Calu3 (cell line): ENCODE results near the gene CUL4B. TPM values are rescaled to one million over a fixed set of nuclear protein-coding genes. Genes with fewer than 3 reads are reported as not detected.
"Not testable (repeated sequence)": the region's sequence is repeated elsewhere in the genome, so short reads cannot be mapped to it uniquely, and the experiment has no call there.

Source experiments
- BruUV-seq: library from RNA; stranded (reverse); fragments of 400-500 nt; replicated peaks from 2 replicates; lab custom pipeline; 2021; lab: Mats Ljungman, UMichigan
- CTCF ChIA-PET: fragments of 300-600 bp; sonication (Branson Sonifier 250); formaldehyde crosslinking; loops from one replicate; lab custom pipeline; 2022; ENCODE audit warnings: antibody characterized with exemption; lab: Charles Lee
- DNase-seq: peaks from one replicate; pipeline ENCODE4 v3.0.0; 2022
- H3K27ac Mint-ChIP-seq: one replicate; pipeline ENCODE4 v1.8.0; 2022; ENCODE audit warnings: mixed read lengths; ENCODE audit not compliant: unreplicated experiment
- H3K27me3 Mint-ChIP-seq: one replicate; pipeline ENCODE4 v1.8.0; 2022; ENCODE audit warnings: mixed read lengths; ENCODE audit not compliant: unreplicated experiment
- H3K36me3 Mint-ChIP-seq: one replicate; pipeline ENCODE4 v1.8.0; 2022; ENCODE audit warnings: mild to moderate bottlenecking, moderate library complexity, mixed read lengths; ENCODE audit not compliant: insufficient read depth, unreplicated experiment
- H3K4me1 Mint-ChIP-seq: one replicate; pipeline ENCODE4 v1.8.0; 2022; ENCODE audit warnings: mild to moderate bottlenecking, low read depth, mixed read lengths; ENCODE audit not compliant: unreplicated experiment
- H3K4me3 Mint-ChIP-seq: one replicate; pipeline ENCODE4 v1.8.0; 2022; ENCODE audit warnings: mild to moderate bottlenecking, low read depth, moderate library complexity, mixed read lengths; ENCODE audit not compliant: unreplicated experiment
- H3K9me3 Mint-ChIP-seq: one replicate; pipeline ENCODE4 v1.8.0; 2022; ENCODE audit warnings: low read depth, mixed read lengths; ENCODE audit not compliant: unreplicated experiment
- intact Hi-C: fragments of 100-400 bp; cut with micrococcal nuclease; formaldehyde crosslinking; loops from one replicate; pipeline ENCODE4 v1.10.0; 2022; ENCODE audit not compliant: unreplicated experiment
- total RNA-seq: library from RNA; stranded (reverse); gene quantifications from 2 replicates; pipeline ENCODE4 v1.2.3, GENCODE V29; 2022
- TF ChIP-seq, protein P1 (sequence below): fragments of 200-600 bp; IDR thresholded peaks from one replicate; pipeline ENCODE4 v1.8.0; 2022; ENCODE audit warnings: antibody characterized with exemption; ENCODE audit not compliant: unreplicated experiment

The CUL4B gene
- total RNA-seq, 1 experiment from 2014 or later, result 35.2 TPM

GRCh38 chrX:120575379-120576114 is 14.8 kb upstream of the CUL4B start:
- no peaks in the 10 kb centered on the region for H3K36me3 Mint-ChIP-seq
- H3K27me3 Mint-ChIP-seq, result no peaks in the 10 kb centered on the region
- no peaks in the 10 kb centered on the region for H3K9me3 Mint-ChIP-seq
- H3K27ac Mint-ChIP-seq, result no peak overlapping the region
- TF ChIP-seq, protein P1, sequence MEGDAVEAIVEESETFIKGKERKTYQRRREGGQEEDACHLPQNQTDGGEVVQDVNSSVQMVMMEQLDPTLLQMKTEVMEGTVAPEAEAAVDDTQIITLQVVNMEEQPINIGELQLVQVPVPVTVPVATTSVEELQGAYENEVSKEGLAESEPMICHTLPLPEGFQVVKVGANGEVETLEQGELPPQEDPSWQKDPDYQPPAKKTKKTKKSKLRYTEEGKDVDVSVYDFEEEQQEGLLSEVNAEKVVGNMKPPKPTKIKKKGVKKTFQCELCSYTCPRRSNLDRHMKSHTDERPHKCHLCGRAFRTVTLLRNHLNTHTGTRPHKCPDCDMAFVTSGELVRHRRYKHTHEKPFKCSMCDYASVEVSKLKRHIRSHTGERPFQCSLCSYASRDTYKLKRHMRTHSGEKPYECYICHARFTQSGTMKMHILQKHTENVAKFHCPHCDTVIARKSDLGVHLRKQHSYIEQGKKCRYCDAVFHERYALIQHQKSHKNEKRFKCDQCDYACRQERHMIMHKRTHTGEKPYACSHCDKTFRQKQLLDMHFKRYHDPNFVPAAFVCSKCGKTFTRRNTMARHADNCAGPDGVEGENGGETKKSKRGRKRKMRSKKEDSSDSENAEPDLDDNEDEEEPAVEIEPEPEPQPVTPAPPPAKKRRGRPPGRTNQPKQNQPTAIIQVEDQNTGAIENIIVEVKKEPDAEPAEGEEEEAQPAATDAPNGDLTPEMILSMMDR, result no peak
- BruUV-seq, result no TSS peak
- H3K4me1 Mint-ChIP-seq, result no peaks in the 10 kb centered on the region
- intact Hi-C loops, result no loop called here
- no peak for DNase-seq
- no peak overlapping the region for H3K4me3 Mint-ChIP-seq
- CTCF ChIA-PET, result no interaction called here

- intact Hi-C loops, H3K9me3 Mint-ChIP-seq, DNase-seq, BruUV-seq, H3K27ac Mint-ChIP-seq, H3K36me3 Mint-ChIP-seq, CTCF ChIA-PET, H3K4me1 Mint-ChIP-seq, H3K27me3 Mint-ChIP-seq, H3K4me3 Mint-ChIP-seq: not testable (repeated sequence)
Measured at GRCh38 chrX:120573806-120574205, 13.0 kb upstream of the CUL4B start.

GRCh38 chrX:120570011-120570600 is 9.3 kb upstream of the CUL4B start:
- H3K4me1 Mint-ChIP-seq, result no peaks in the 10 kb centered on the region
- BruUV-seq, result no TSS peak
- H3K9me3 Mint-ChIP-seq, result no peaks in the 10 kb centered on the region
- no peak for DNase-seq
- no peaks in the 10 kb centered on the region for H3K27me3 Mint-ChIP-seq
- TF ChIP-seq, protein P1, result no peak
- CTCF ChIA-PET, result no interaction called here
- no peak overlapping the region for H3K4me3 Mint-ChIP-seq
- no peak overlapping the region for H3K27ac Mint-ChIP-seq
- H3K36me3 Mint-ChIP-seq, result no peaks in the 10 kb centered on the region
- intact Hi-C loops, result no loop called here

DNA sequence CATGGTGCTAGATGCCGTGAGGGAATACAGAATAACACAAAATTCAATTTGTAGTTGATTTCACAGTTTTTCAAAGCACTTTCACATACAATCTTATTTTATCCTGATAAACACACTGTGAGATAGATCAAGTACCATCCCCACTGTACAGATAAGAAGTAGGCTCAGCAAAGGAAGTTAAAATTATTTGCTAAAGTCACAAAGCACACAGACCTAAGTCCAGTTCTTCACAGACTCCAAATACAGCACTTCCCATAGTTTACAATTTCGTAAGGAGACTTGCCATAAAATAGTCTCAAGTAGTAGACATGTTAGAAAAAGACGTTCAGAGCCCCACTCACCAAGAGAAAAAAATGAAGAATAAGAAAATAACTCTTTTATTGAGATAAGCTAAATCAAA is 7.8 kb upstream of the CUL4B start:
- CTCF ChIA-PET, result no interaction called here
- no TSS peak for BruUV-seq
- no peak overlapping the region for H3K27ac Mint-ChIP-seq

More for the DNA sequence above, 7.8 kb upstream of the CUL4B start:
- H3K36me3 Mint-ChIP-seq, result no peaks in the 10 kb centered on the region
- H3K9me3 Mint-ChIP-seq, result no peaks in the 10 kb centered on the region
- TF ChIP-seq, protein P1, result no peak
- intact Hi-C loops, result no loop called here
- no peaks in the 10 kb centered on the region for H3K4me1 Mint-ChIP-seq
- H3K27me3 Mint-ChIP-seq, result no peaks in the 10 kb centered on the region
- no peak overlapping the region for H3K4me3 Mint-ChIP-seq
- DNase-seq, result no peak
